GM18868 (cell line): ENCODE data around the gene MIAT.
A peak's percentile ranks its signal among the peaks of the same experiment; 100 is the strongest.

Source experiments
- ATAC-seq: cut with Tn5 transposase; IDR thresholded peaks from one replicate; pipeline ENCODE4 v1.9.1; 2021; ENCODE audit warnings: mild to moderate bottlenecking, moderate library complexity; ENCODE audit not compliant: unreplicated experiment

MIAT gene

GRCh38 chr22:26718905-26719304, 61.5 kb downstream of the MIAT start:
- no peak for ATAC-seq

DNA sequence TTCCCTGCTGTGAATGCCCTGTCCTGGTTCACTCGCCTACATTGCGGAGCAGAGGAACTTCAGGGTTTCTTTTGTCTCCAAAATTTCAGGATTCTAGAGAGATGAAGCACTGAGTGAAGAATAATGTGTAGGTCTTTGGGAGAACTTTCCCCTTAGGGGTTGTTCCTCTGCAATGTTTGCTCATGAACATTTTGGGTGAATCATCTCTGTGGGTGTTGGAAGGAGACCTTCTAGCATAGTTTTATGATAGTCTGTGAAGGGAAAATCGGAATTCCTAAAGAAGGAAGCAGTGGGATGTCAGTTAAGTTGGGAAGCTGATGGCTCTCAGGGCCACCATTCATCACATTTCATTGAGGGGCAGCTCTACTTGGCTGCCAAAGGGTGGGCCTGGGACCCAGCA, 64.8 kb downstream of the MIAT start:
- no peak for ATAC-seq

- peak; percentile 46 for ATAC-seq
These were observed 67.0 kb downstream of the MIAT start for GRCh38 chr22:26724414-26724813.

- no peak for ATAC-seq
These were observed 67.8 kb downstream of the MIAT start for GRCh38 chr22:26725012-26725676.
